ENCODE results near the gene TPGS1.

TPGS1 gene

GRCh38 chr19:496112-496665 lies 11.1 kb upstream of the TPGS1 start, which contains the start of gene MADCAM1:
MADCAM1 (plus strand) TSS chr19:496486; CDS start chr19:496500, 14 bp downstream.
- no peak for DNase-seq

- DNase-seq: no peak
These were observed 10.3 kb upstream of the TPGS1 start for GRCh38 chr19:496986-497385.

GRCh38 chr19:497491-497868 lies 9.8 kb upstream of the TPGS1 start:
- no peak for DNase-seq

- DNase-seq: no peak
These were observed 9.3 kb upstream of the TPGS1 start for GRCh38 chr19:497869-498510.

GRCh38 chr19:498511-498891 lies 8.8 kb upstream of the TPGS1 start:
- DNase-seq: no peak

- DNase-seq: no peak
These were observed 8.2 kb upstream of the TPGS1 start for GRCh38 chr19:498977-499623.

GRCh38 chr19:501646-502045 lies 5.7 kb upstream of the TPGS1 start:
- no peak for DNase-seq

- no peak for DNase-seq
These were observed 2.7 kb upstream of the TPGS1 start for GRCh38 chr19:504616-505015.

- DNase-seq: peak; percentile 98
These were observed 652 bp upstream of the TPGS1 start for GRCh38 chr19:506404-507285.

- no peak for DNase-seq
These were observed 1.2 kb downstream of the TPGS1 start for GRCh38 chr19:508204-509150.

GRCh38 chr19:510606-511100 lies 3.4 kb downstream of the TPGS1 start:
- peak; percentile 52 to 86 for DNase-seq

GRCh38 chr19:511101-511851 lies 4.0 kb downstream of the TPGS1 start:
- peak in 1 of 2 experiments; percentile 42 for DNase-seq

GRCh38 chr19:512547-513365 lies 5.5 kb downstream of the TPGS1 start:
- DNase-seq: no peak

- DNase-seq: no peak
These were observed 6.3 kb downstream of the TPGS1 start for GRCh38 chr19:513368-514165.

- no peak for DNase-seq
These were observed 6.9 kb downstream of the TPGS1 start for GRCh38 chr19:514166-514663.

GRCh38 chr19:517721-518597 lies 10.7 kb downstream of the TPGS1 start:
- no peak for DNase-seq

- DNase-seq: no peak
These were observed 11.4 kb downstream of the TPGS1 start for GRCh38 chr19:518598-519231.

GRCh38 chr19:519449-519865 lies 12.2 kb downstream of the TPGS1 start:
- no peak for DNase-seq
